SU-DHL-6 (cell line): ENCODE results near the gene DICER1.

Experiments
- H2AFZ ChIP-seq: fragments of 200-600 bp; sonication (generic); 2 replicates; pipeline ENCODE4 v1.6.1; 2014; ENCODE audit warnings: low read depth, mild to moderate bottlenecking, moderate library complexity, mixed read lengths, antibody characterized with exemption, low read length; ENCODE audit not compliant: severe bottlenecking
- H3F3A ChIP-seq: fragments of 200-600 bp; shearing (Covaris generic); 2 replicates; pipeline ENCODE4 v1.6.0; 2016; ENCODE audit warnings: antibody characterized with exemption, mild to moderate bottlenecking; ENCODE audit not compliant: insufficient read depth
- H3K27ac ChIP-seq: fragments of 200-600 bp; sonication (generic); 2 replicates; pipeline ENCODE4 v1.5.1; 2016; ENCODE audit warnings: low read depth, mild to moderate bottlenecking, low read length, moderate library complexity, mixed read lengths
- H3K27me3 ChIP-seq: fragments of 200-600 bp; sonication (generic), shearing (Covaris generic); 2 replicates; pipeline ENCODE4 v1.6.0; 2014; ENCODE audit warnings: mild to moderate bottlenecking, low read length
- H3K36me3 ChIP-seq: fragments of 200-600 bp; sonication (generic); 2 replicates; pipeline ENCODE4 v1.6.1; 2014; ENCODE audit warnings: mild to moderate bottlenecking, low read length, mixed read lengths
- H3K4me2 ChIP-seq: fragments of 300-600, 200-600 bp; shearing (Covaris generic), sonication (generic); 2 replicates; pipeline ENCODE4 v1.6.0; 2014; ENCODE audit warnings: low read length, low read depth, mild to moderate bottlenecking; ENCODE audit not compliant: poor library complexity, severe bottlenecking
- H3K4me3 ChIP-seq: fragments of 200-600 bp; sonication (generic); 2 replicates; pipeline ENCODE4 v1.5.1; 2014; ENCODE audit warnings: antibody characterized with exemption, low read length, mild to moderate bottlenecking, mixed read lengths; ENCODE audit not compliant: insufficient read depth, poor library complexity, severe bottlenecking
- H3K79me2 ChIP-seq: fragments of 200-600 bp; sonication (generic); 2 replicates; pipeline ENCODE4 v1.6.1; 2014; ENCODE audit warnings: mild to moderate bottlenecking, low read length, moderate library complexity; ENCODE audit not compliant: insufficient read depth
- H3K9ac ChIP-seq: fragments of 200-600 bp; sonication (generic); 2 replicates; pipeline ENCODE4 v1.7.0; 2014; ENCODE audit warnings: mild to moderate bottlenecking, low read length
- H3K9me2 ChIP-seq: fragments of 200-600 bp; sonication (generic); replicated peaks from 2 replicates; pipeline ENCODE4 v1.6.1; 2014; ENCODE audit warnings: low read length; ENCODE audit not compliant: insufficient read depth
- H3K9me3 ChIP-seq: fragments of 200-600 bp; sonication (generic); 2 replicates; pipeline ENCODE4 v1.6.1; 2014; ENCODE audit warnings: low read length, mixed read lengths; ENCODE audit not compliant: insufficient read depth
- H4K20me1 ChIP-seq: fragments of 200-600 bp; sonication (generic); 2 replicates; pipeline ENCODE4 v1.6.1; 2014; ENCODE audit warnings: low read depth, mild to moderate bottlenecking, antibody characterized with exemption, low read length, moderate library complexity, mixed read lengths
- EZH2phosphoT487 ChIP-seq: fragments of 200-600 bp; sonication (generic), shearing (Covaris generic); conservative IDR thresholded peaks from 2 replicates; pipeline ENCODE4 v1.6.1; 2018; ENCODE audit warnings: mild to moderate bottlenecking, antibody characterized with exemption, low read length, moderate library complexity, mixed read lengths
- TF ChIP-seq, protein P1 (sequence below): fragments of 200-600 bp; sonication (generic); IDR thresholded peaks from one replicate; pipeline ENCODE4 v1.5.1; 2017; ENCODE audit warnings: antibody characterized with exemption, mild to moderate bottlenecking, low read length, moderate library complexity; ENCODE audit not compliant: insufficient read depth, poor library complexity, severe bottlenecking

Gene DICER1

GRCh38 chr14:95061317-95062093 is 95.8 kb downstream of the DICER1 start:
- no peak overlapping the region for H3K27ac ChIP-seq
- H3K4me2 ChIP-seq = no peak overlapping the region
- no peaks in the 10 kb centered on the region for H3K79me2 ChIP-seq
- H3K9me3 ChIP-seq = no peaks in the 10 kb centered on the region
- H3K9ac ChIP-seq = no peak overlapping the region
- H2AFZ ChIP-seq = no peak overlapping the region
- H3F3A ChIP-seq = no peaks in the 10 kb centered on the region
- TF ChIP-seq EZH2phosphoT487 = no peak
- TF ChIP-seq, protein P1, sequence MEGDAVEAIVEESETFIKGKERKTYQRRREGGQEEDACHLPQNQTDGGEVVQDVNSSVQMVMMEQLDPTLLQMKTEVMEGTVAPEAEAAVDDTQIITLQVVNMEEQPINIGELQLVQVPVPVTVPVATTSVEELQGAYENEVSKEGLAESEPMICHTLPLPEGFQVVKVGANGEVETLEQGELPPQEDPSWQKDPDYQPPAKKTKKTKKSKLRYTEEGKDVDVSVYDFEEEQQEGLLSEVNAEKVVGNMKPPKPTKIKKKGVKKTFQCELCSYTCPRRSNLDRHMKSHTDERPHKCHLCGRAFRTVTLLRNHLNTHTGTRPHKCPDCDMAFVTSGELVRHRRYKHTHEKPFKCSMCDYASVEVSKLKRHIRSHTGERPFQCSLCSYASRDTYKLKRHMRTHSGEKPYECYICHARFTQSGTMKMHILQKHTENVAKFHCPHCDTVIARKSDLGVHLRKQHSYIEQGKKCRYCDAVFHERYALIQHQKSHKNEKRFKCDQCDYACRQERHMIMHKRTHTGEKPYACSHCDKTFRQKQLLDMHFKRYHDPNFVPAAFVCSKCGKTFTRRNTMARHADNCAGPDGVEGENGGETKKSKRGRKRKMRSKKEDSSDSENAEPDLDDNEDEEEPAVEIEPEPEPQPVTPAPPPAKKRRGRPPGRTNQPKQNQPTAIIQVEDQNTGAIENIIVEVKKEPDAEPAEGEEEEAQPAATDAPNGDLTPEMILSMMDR = no peak
- no peaks in the 10 kb centered on the region for H3K9me2 ChIP-seq
- H3K4me3 ChIP-seq = no peak overlapping the region
- no peaks in the 10 kb centered on the region for H4K20me1 ChIP-seq
- no peaks in the 10 kb centered on the region for H3K36me3 ChIP-seq
- H3K27me3 ChIP-seq = no peaks in the 10 kb centered on the region

- H3K36me3 ChIP-seq = no peaks in the 10 kb centered on the region
- no peaks in the 10 kb centered on the region for H3K9me3 ChIP-seq
- no peak overlapping the region for H3K4me2 ChIP-seq
- no peak overlapping the region for H2AFZ ChIP-seq
- no peak overlapping the region for H3K4me3 ChIP-seq
- H4K20me1 ChIP-seq = no peaks in the 10 kb centered on the region
- H3K9me2 ChIP-seq = no peaks in the 10 kb centered on the region
- no peak overlapping the region for H3K27ac ChIP-seq
- no peak overlapping the region for H3K9ac ChIP-seq
- H3K27me3 ChIP-seq = no peaks in the 10 kb centered on the region
- H3K79me2 ChIP-seq = no peaks in the 10 kb centered on the region
- no peak for TF ChIP-seq EZH2phosphoT487
- TF ChIP-seq, protein P1 = no peak
- no peaks in the 10 kb centered on the region for H3F3A ChIP-seq
Measured at GRCh38 chr14:95059126-95059525, 98.2 kb downstream of the DICER1 start.

DNA sequence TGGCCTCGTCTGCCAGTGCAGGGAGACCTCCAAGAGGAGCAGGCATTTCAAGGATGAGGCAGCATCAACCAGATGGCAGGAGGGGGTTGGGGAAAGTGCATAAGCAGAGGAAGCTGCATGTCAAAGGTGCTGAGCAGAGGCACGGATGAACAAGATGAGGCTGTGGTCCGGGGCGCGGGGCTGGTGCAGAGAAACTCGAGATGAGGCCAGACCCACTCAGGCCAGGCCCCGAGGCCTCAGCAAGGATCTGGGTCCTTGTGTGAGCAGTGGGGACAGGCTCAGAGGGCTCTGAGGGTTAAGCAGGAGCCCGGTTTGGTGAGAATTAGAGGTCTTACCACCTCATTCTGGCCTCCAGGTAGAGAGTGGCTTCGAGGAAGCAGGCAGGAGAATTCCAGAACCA is 98.8 kb downstream of the DICER1 start:
- H3K36me3 ChIP-seq = no peaks in the 10 kb centered on the region
- H3K27me3 ChIP-seq = no peaks in the 10 kb centered on the region
- TF ChIP-seq, protein P1 = no peak
- TF ChIP-seq EZH2phosphoT487 = no peak
- no peak overlapping the region for H3K27ac ChIP-seq
- no peaks in the 10 kb centered on the region for H4K20me1 ChIP-seq
- H3K4me3 ChIP-seq = no peak overlapping the region
- no peaks in the 10 kb centered on the region for H3K9me2 ChIP-seq
- no peak overlapping the region for H3K9ac ChIP-seq
- H3F3A ChIP-seq = no peaks in the 10 kb centered on the region
- no peak overlapping the region for H2AFZ ChIP-seq
- H3K4me2 ChIP-seq = no peak overlapping the region
- no peaks in the 10 kb centered on the region for H3K9me3 ChIP-seq
- H3K79me2 ChIP-seq = no peaks in the 10 kb centered on the region
